Left kidney (tissue), 2 donors: ENCODE results near the gene UBASH3B. TPM values are rescaled to one million over a fixed set of nuclear protein-coding genes. Genes with fewer than 3 reads are reported as not detected.
A peak's percentile ranks its signal among the peaks of the same experiment; 100 is the strongest.

ENCODE experiments used
- DNase-seq: peaks from one replicate; pipeline ENCODE4 v3.0.0-alpha.2; 2013
- polyA plus RNA-seq: library from polyadenylated mRNA; unstranded; fragments of 120-200 nt; gene quantifications from one replicate; pipeline ENCODE4 v1.2.1, GENCODE V29; 2013; ENCODE audit not compliant: insufficient read length

UBASH3B gene
- polyA plus RNA-seq, 1 donor: 8.5 TPM

GRCh38 chr11:122646549-122647340 lies 8.8 kb upstream of the UBASH3B start:
- DNase-seq: no peak

DNA sequence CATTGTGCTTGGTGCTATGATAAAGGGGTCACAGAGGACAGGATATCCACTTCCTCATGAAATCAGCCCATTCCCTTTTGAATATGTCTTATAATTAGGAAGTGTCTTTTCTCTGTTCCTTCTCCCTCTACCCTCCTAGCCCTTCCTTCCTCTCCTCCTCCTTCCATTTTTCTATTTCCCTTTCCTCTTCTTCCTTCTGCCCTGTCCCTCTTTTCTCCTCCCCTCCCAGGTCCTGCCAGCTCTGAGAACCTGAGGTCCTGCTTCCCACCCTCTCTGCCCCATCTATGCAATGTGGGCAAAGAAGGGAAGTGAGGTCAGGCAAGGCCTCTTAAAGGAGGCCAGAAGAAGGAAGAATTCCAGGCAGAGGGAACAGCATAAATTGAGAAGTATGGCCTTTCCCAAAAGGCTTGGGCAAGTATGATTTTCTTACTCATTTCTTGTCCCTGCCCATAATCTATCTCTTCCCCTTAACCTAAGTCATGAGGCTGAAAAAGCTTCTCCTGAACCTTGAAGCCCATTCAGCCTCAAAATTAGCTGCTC lies 7.7 kb upstream of the UBASH3B start:
- no peak for DNase-seq

DNA sequence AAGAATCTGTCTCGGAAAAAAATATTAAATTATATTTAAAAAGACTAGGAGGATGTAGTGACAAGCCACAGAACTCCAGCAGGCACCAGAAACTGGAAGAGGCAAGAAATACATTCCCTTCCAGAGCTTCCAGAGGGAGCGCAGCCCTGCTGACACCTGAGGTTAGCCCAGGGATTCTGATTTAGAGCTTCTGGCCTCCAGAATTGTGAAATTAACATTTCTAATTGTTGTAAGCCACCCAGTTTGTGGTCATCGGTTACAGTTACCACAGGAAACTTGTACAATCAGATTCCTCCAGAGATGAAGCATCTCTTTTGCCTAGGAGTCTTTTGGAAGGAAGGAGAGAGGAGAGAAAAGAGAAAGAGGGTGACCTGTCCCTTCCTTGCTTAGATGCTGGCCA lies 6.4 kb upstream of the UBASH3B start:
- no peak for DNase-seq

DNA sequence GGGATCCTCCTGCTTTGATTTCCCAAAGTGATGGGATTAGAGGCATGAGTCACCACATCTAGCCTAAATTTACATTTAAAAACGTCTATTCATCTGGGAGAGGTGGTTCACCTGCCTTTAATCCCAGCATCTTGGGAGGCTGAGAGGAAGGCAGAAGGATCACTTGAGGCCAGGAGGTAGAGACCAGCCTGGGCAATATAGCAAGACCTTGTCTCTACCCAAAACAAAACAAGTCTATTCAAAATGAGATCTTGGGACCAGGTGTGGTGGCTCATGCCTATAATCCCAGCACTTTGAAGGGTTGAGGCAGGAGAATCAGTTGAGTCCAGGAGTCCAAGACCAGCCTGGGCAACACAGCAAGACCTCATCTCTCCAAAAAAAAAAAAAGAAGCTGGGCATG lies 4.9 kb upstream of the UBASH3B start:
- DNase-seq: no peak

- DNase-seq: no peak
These were observed 3.0 kb upstream of the UBASH3B start for GRCh38 chr11:122652495-122652894.

- DNase-seq: no peak
These were observed 1.5 kb upstream of the UBASH3B start for GRCh38 chr11:122653916-122654585.

DNA sequence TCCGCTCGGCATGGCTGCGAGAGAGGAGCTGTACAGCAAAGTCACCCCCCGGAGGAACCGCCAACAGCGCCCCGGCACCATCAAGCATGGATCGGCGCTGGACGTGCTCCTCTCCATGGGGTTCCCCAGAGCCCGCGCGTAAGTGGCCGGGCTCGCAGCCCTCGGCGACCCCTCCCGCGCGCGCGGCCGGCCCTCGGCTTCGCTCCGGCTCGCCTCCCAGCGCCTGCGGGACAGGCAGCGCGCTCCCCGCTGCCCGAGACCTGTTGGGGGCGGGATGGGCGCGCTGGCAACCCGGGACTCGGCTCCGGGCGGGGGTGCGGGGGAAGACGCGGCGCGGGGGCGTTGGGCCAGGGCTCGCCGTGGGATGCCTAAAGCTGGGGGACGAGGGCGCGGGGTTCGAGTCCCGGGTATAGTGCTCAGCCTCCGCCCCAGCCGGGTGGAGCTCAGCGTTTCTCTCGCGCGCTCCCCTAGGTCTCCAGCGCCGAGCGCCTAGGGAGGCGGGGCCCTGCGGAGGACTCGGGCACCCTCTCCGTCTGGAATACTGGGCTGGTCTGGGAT lies 630 bp downstream of the UBASH3B start:
- peak; percentile 71 for DNase-seq

DNA sequence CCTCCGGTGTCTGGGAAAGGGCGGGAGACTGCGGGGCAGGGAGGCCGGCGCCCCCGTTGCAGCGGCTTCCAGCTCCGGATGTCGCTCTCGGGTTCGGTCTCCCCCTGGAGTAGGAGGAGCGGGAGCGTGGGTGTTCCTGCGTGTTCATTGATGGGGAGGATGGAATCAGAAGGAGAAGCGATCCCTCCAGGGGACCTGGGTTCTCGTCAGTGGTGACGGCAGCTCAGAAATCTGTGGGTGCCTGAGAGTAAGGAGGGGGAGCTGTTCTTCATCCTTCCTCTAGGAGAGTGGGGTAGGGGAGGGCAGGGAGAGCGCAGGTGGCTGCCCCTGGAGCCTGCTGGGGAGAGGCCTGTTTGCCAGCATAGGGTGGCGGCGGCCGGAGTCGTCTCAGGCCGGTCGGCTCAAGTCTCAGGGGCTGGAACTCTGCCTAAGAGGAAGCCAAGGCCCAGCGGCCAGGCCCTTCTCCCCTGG lies 1.1 kb downstream of the UBASH3B start:
- DNase-seq: peak; percentile 41

GRCh38 chr11:122659676-122660554 lies 4.4 kb downstream of the UBASH3B start:
- DNase-seq: no peak

GRCh38 chr11:122661182-122661945 lies 5.8 kb downstream of the UBASH3B start:
- DNase-seq: peak; percentile 76

GRCh38 chr11:122663056-122663740 lies 7.7 kb downstream of the UBASH3B start:
- DNase-seq: no peak

DNA sequence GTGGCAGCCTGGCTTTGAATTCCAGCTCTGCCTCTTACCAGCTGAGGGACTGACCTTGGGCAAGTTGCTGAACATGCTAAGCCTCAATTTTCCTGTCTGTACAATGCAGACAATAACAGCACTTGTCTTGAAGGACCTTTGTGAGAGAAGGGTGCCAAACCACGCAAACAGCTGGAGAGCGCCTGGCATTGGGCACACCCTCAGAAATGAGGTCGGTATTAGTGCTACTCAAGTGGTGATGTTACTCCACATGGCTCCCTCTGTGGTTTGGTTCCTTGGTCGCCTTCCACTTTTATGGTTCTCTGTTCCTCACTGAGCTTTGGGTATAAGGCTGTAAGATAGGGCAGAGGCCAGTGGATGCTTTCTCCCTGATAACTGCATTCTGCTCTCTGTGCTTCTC lies 8.2 kb downstream of the UBASH3B start:
- DNase-seq: no peak

- DNase-seq: no peak
These were observed 8.7 kb downstream of the UBASH3B start for GRCh38 chr11:122664188-122664587.

DNA sequence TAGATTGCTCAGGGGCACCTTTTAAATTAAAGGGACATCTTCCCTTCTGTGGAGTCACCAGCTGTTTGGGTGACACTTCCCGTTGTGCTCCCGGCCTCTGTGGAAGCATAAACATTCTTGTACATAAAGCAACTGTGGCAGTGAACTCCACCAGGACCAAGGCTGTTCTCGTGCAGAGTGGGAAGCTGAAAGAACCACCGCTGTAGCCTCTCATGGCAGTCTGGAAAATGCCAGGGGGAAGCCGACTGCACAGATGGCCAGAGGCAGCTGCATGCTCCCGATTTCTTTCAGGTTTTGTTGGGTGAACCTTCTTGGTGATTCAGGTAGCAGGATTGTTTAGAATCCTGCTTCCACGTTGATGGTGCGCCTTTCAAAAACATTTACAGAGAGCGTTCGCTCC lies 10.3 kb downstream of the UBASH3B start:
- no peak for DNase-seq

DNA sequence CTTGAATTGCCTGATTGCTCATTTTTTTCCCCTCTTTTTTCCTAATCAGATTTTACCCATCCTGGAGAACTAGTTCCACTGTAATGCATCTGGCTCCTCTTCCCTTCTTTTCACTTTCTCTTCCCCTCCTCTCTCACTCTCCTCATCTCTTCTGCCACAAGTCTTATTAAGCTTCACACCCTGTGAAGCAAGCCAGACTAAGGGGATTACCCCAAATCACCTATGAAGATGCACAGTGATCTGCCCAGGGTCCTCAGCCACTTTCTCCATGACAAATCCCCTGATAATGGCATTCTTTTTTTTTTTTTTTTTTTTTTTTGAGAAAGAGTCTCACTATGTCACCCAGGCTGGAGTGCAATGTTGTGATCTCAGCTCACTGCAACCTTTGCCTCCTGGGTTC lies 11.2 kb downstream of the UBASH3B start:
- no peak for DNase-seq

GRCh38 chr11:122668562-122669090 lies 13.1 kb downstream of the UBASH3B start:
- DNase-seq: no peak

DNA sequence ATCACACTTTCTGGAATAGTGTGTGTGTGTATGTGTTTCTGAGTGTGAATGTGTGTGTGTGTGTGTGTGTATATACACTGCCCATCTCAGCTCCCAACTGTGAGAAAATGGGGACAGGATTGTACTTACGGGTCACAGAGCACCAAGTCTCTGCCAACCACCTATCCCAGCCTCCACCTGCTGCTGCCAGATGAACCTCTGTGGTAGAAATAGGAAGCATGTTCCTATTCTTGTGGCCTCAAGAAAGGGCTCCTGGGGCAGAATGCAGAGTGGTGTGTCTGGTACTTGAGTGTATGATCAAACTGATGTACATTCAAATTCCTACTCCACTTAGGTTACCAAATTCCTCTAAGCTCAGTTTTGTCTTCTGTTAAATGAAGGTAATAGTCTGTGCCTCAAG lies 14.6 kb downstream of the UBASH3B start:
- DNase-seq: no peak

- no peak for DNase-seq
These were observed 15.9 kb downstream of the UBASH3B start for GRCh38 chr11:122671400-122671891.

DNA sequence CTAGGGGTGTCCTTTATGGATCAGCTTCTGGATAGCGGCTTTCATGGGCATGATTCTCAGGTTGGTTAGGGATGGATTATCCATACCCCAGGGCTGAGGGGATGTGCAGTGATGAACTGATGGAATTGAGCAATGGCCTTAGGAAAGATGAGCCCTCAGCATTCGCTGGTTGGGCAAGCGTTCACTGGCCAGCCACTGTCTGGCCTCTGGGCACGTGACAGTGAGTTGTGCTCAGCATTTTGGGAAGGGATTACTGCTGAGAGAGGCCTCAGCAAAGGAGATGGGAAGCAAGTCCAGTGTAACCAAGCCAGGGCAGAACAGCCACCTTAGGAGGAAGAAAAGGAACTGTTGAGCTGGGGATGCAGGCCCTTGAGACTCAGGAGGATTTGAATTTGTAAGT lies 17.4 kb downstream of the UBASH3B start:
- no peak for DNase-seq

GRCh38 chr11:122673701-122674100 lies 18.2 kb downstream of the UBASH3B start:
- DNase-seq: no peak
